Naive thymus-derived CD4-positive, alpha-beta T cell (primary cell): Measurements from ENCODE around the gene KCNK4. TPM values are rescaled to one million over a fixed set of nuclear protein-coding genes. Genes with fewer than 3 reads are reported as not detected.

Experiments used
- ATAC-seq: fragments of 150-1000 bp; cut with Tn5 transposase; 2 replicates; pipeline ENCODE4 v1.10.0; 2021; ENCODE audit warnings: mild to moderate bottlenecking, moderate library complexity
- CTCF ChIA-PET: fragments of 350-600 bp; sonication (Branson Sonifier 250); formaldehyde crosslinking; loops from one replicate; lab custom pipeline; 2021; ENCODE audit warnings: antibody characterized with exemption; lab: Charles Lee
- POLR2A ChIA-PET: fragments of 350-600 bp; sonication (Branson Sonifier 250); formaldehyde crosslinking; loops from one replicate; lab custom pipeline; 2021; ENCODE audit warnings: antibody characterized with exemption, inconsistent platforms; lab: Charles Lee
- DNase-seq, 9 donors: peaks; one replicate each; pipeline versions ENCODE4 v3.0.0 to v3.0.0-alpha.2; 2020 to 2022; ENCODE audit warnings: mixed read lengths in 1 of 9
- H3K27ac ChIP-seq: one replicate; pipeline ENCODE4 v1.7.0; 2013; ENCODE audit warnings: mild to moderate bottlenecking, low read depth, low read length, moderate library complexity
- H3K27me3 ChIP-seq, 2 donors: one replicate each; pipeline ENCODE4 v1.7.0; 2013; ENCODE audit warnings: low read length in 2 of 2, mild to moderate bottlenecking in 2 of 2, moderate library complexity in 2 of 2; ENCODE audit not compliant: control insufficient read depth in 2 of 2, insufficient read depth in 2 of 2
- H3K36me3 ChIP-seq, 3 experiments: 1 replicate in 2 of 3; 2 replicates in 1 of 3; pipeline ENCODE4 v1.7.0; 2013; ENCODE audit warnings: low read length in 3 of 3, mild to moderate bottlenecking in 3 of 3, moderate library complexity in 1 of 3; ENCODE audit not compliant: insufficient read depth in 3 of 3, control insufficient read depth in 2 of 3
- H3K4me1 ChIP-seq, 2 donors: one replicate each; pipeline ENCODE4 v1.7.0; 2013; ENCODE audit warnings: low read length in 2 of 2, mild to moderate bottlenecking in 2 of 2, moderate library complexity in 1 of 2; ENCODE audit not compliant: control insufficient read depth in 2 of 2, insufficient read depth in 2 of 2
- H3K4me3 ChIP-seq: 2 replicates; pipeline ENCODE4 v1.7.0; 2013; ENCODE audit warnings: mild to moderate bottlenecking, low read length
- H3K9me3 ChIP-seq, 3 experiments: 1 replicate in 2 of 3; 2 replicates in 1 of 3; pipeline ENCODE4 v1.7.0; 2013; ENCODE audit warnings: low read length in 3 of 3; ENCODE audit not compliant: control insufficient read depth in 2 of 3
- H3K27ac Mint-ChIP-seq, 9 donors: one replicate each; pipeline ENCODE4 v1.8.0; 2020 to 2022; ENCODE audit warnings: mixed read lengths in 9 of 9, mild to moderate bottlenecking in 8 of 9, moderate library complexity in 5 of 9, inconsistent platforms in 2 of 9
- H3K27me3 Mint-ChIP-seq, 5 donors: one replicate each; pipeline ENCODE4 v1.8.0; 2021 to 2022; ENCODE audit warnings: mixed read lengths in 5 of 5, mild to moderate bottlenecking in 1 of 5
- H3K36me3 Mint-ChIP-seq, 5 donors: one replicate each; pipeline ENCODE4 v1.8.0; 2020 to 2022; ENCODE audit warnings: mixed read lengths in 5 of 5, mild to moderate bottlenecking in 3 of 5, inconsistent platforms in 1 of 5
- H3K4me1 Mint-ChIP-seq, 7 donors: one replicate each; pipeline ENCODE4 v1.8.0; 2020 to 2022; ENCODE audit warnings: mixed read lengths in 7 of 7, mild to moderate bottlenecking in 3 of 7, inconsistent platforms in 1 of 7
- H3K4me3 Mint-ChIP-seq, 10 donors: one replicate each; pipeline ENCODE4 v1.8.0; 2020 to 2022; ENCODE audit warnings: mild to moderate bottlenecking in 10 of 10, mixed read lengths in 10 of 10, moderate library complexity in 6 of 10, inconsistent platforms in 2 of 10
- H3K9me3 Mint-ChIP-seq, 11 donors: one replicate each; pipeline ENCODE4 v1.8.0; 2020 to 2022; ENCODE audit warnings: mixed read lengths in 11 of 11, mild to moderate bottlenecking in 4 of 11, inconsistent platforms in 1 of 11, moderate library complexity in 1 of 11
- intact Hi-C, 2 donors: fragments of 100-400 bp; cut with micrococcal nuclease; formaldehyde crosslinking; loops; one replicate each; pipeline ENCODE4 v1.15.1; 2023
- polyA plus RNA-seq, 2 donors: library from polyadenylated mRNA; unstranded; fragments of 300-500 nt; fragmentation: Illumina TruSeq; gene quantifications; one replicate each; pipeline ENCODE4 v1.2.3, GENCODE V29; 2021
- total RNA-seq, 6 experiments: library from RNA in 5 of 6; stranded (reverse) in 5 of 6; gene quantifications; 1 replicate in 5 of 6; 2 replicates in 1 of 6; pipeline ENCODE4 v1.2.3 and lab custom pipeline; 2021 to 2026

The KCNK4 gene
- total and polyA plus RNA-seq, 7 experiments from 2014 or later = 0.42 TPM; not detected in 6

GRCh38 chr11:64327993-64328392, 36.9 kb downstream of the KCNK4 start:
- CTCF ChIA-PET = no interaction called here
- H3K27me3 Mint-ChIP-seq = no peaks in the 10 kb centered on the region
- peaks cover 0 to 4% (median 0%) of the 10 kb centered on the region in 11 donors for H3K9me3 Mint-ChIP-seq

GRCh38 chr11:64330888-64331287, 39.8 kb downstream of the KCNK4 start:
- no peak overlapping the region for H3K27ac ChIP-seq
- H3K4me1 Mint-ChIP-seq = peaks cover 0 to 14% (median 7%) of the 10 kb centered on the region in 7 donors
- intact Hi-C loops = loop anchor here (1.0 kb wide), 1 partner anchor 13 kb away; the partner anchor contains the start of gene PRDX5 (in 2 of the 2)
- no peak for ATAC-seq
- no peak overlapping the region for H3K4me3 Mint-ChIP-seq
- H3K9me3 ChIP-seq = no peaks in the 10 kb centered on the region
- H3K27me3 ChIP-seq = no peaks in the 10 kb centered on the region
- ChIA-PET POLR2A (interaction anchor here (0.6 to 1.7 kb wide), 6 partner anchors 12 to 710 kb away, joined by 3 to 10 read pairs (median 3); partner anchors contain the start of genes PRDX5, SAC3D1 and TRMT112), CTCF (interaction anchor here (0.8 to 2.0 kb wide), 3 partner anchors 13 to 126 kb away, joined by 4 to 10 read pairs (median 7); partner anchors contain the start of genes ESRRA, PRDX5 and TRMT112)
- H3K4me3 ChIP-seq = no peak overlapping the region
- peaks cover 0 to 4% (median 0%) of the 10 kb centered on the region in 11 donors for H3K9me3 Mint-ChIP-seq
- no peaks in the 10 kb centered on the region for H3K27me3 Mint-ChIP-seq
- peak overlapping the region in 2 of 9 donors; percentile 36 to 42 for H3K27ac Mint-ChIP-seq
- H3K4me1 ChIP-seq = peaks cover 4 to 8% of the 10 kb centered on the region in 2 donors
- peaks cover 0 to 8% (median 0%) of the 10 kb centered on the region in 3 experiments for H3K36me3 ChIP-seq
- no peak for DNase-seq
- H3K36me3 Mint-ChIP-seq = peaks cover 0 to 4% (median 0%) of the 10 kb centered on the region in 5 donors

More at GRCh38 chr11:64327993-64328392, 36.9 kb downstream of the KCNK4 start:
- Histone ChIP-seq H3K27me3 (no peaks in the 10 kb centered on the region), H3K9me3 (no peaks in the 10 kb centered on the region), H3K4me3 (no peak overlapping the region), H3K36me3 (peaks cover 0 to 3% (median 0%) of the 10 kb centered on the region in 3 experiments), H3K4me1 (peaks cover 4 to 8% of the 10 kb centered on the region in 2 donors), H3K27ac (no peak overlapping the region)
- DNase-seq (no peak), ATAC-seq (no peak)
- H3K4me3 Mint-ChIP-seq = no peak overlapping the region
- H3K4me1 Mint-ChIP-seq = peaks cover 0 to 12% (median 7%) of the 10 kb centered on the region in 7 donors
- no peaks in the 10 kb centered on the region for H3K36me3 Mint-ChIP-seq
- POLR2A ChIA-PET = no interaction called here
- intact Hi-C loops = no loop called here
- H3K27ac Mint-ChIP-seq = no peak overlapping the region

GRCh38 chr11:64331569-64332371, 40.7 kb downstream of the KCNK4 start:
- Mint-ChIP-seq H3K4me1 (peaks cover 0 to 14% (median 7%) of the 10 kb centered on the region in 7 donors), H3K27ac (peak overlapping the region in 6 of 9 donors; percentile 8 to 62 (median 33))

GRCh38 chr11:64333556-64333955, 42.5 kb downstream of the KCNK4 start:
- H3K27me3 Mint-ChIP-seq = no peaks in the 10 kb centered on the region
- H3K4me1 Mint-ChIP-seq = peaks cover 0 to 26% (median 12%) of the 10 kb centered on the region in 7 donors
- H3K4me1 ChIP-seq = peaks cover 4 to 8% of the 10 kb centered on the region in 2 donors
- peaks cover 0 to 11% (median 4%) of the 10 kb centered on the region in 3 experiments for H3K36me3 ChIP-seq
- H3K9me3 Mint-ChIP-seq = no peaks in the 10 kb centered on the region
- H3K36me3 Mint-ChIP-seq = peaks cover 0 to 10% (median 8%) of the 10 kb centered on the region in 5 donors
- no peaks in the 10 kb centered on the region for H3K27me3 ChIP-seq
- no peaks in the 10 kb centered on the region for H3K9me3 ChIP-seq
- ChIA-PET POLR2A (interaction anchor here (1.2 to 2.0 kb wide), 2 partner anchors 10 to 49 kb away, joined by 5 read pairs; partner anchors contain the start of gene BAD), CTCF (no interaction called here)
- no peak for DNase-seq
- H3K4me3 ChIP-seq = no peak overlapping the region
- ATAC-seq = no peak
- no peak overlapping the region for H3K27ac Mint-ChIP-seq
- intact Hi-C loops = no loop called here
- no peak overlapping the region for H3K4me3 Mint-ChIP-seq
- no peak overlapping the region for H3K27ac ChIP-seq

More at GRCh38 chr11:64331569-64332371, 40.7 kb downstream of the KCNK4 start:
- Histone ChIP-seq H3K4me3 (no peak overlapping the region), H3K27me3 (no peaks in the 10 kb centered on the region), H3K9me3 (no peaks in the 10 kb centered on the region), H3K36me3 (peaks cover 0 to 8% (median 0%) of the 10 kb centered on the region in 3 experiments), H3K27ac (no peak overlapping the region), H3K4me1 (peaks cover 4 to 8% of the 10 kb centered on the region in 2 donors)
- DNase-seq (peak; percentile 33 to 76 (median 49)), ATAC-seq (peak; percentile 92)
- peak overlapping the region in 3 of 10 donors; percentile 1 to 31 (median 27) for H3K4me3 Mint-ChIP-seq
- POLR2A ChIA-PET = interaction anchor here (0.6 to 2.0 kb wide), 4 partner anchors 11 to 47 kb away, joined by 3 to 10 read pairs (median 4); partner anchors contain the start of genes BAD, PRDX5 and TRMT112
- no peaks in the 10 kb centered on the region for H3K27me3 Mint-ChIP-seq
- H3K9me3 Mint-ChIP-seq = peaks cover 0 to 3% (median 0%) of the 10 kb centered on the region in 11 donors
- intact Hi-C loops = loop anchor here (1.0 kb wide), 1 partner anchor 13 kb away; the partner anchor contains the start of gene PRDX5 (in 2 of the 2)
- CTCF ChIA-PET = interaction anchor here (0.7 to 2.0 kb wide), 5 partner anchors 8 to 127 kb away, joined by 3 to 10 read pairs (median 4); partner anchors contain the start of genes ESRRA, PRDX5 and TRMT112
- H3K36me3 Mint-ChIP-seq = peaks cover 0 to 4% (median 0%) of the 10 kb centered on the region in 5 donors

- H3K4me3 Mint-ChIP-seq = no peak overlapping the region
Measured at GRCh38 chr11:64334764-64335735, 43.9 kb downstream of the KCNK4 start.

More at GRCh38 chr11:64334764-64335735, 43.9 kb downstream of the KCNK4 start:
- peaks cover 12 to 39% (median 24%) of the 10 kb centered on the region in 7 donors for H3K4me1 Mint-ChIP-seq
- no peaks in the 10 kb centered on the region for H3K9me3 Mint-ChIP-seq
- ATAC-seq = peak; percentile 50
- Histone ChIP-seq H3K27ac (no peak overlapping the region), H3K4me1 (peaks cover 13 to 21% of the 10 kb centered on the region in 2 donors), H3K36me3 (peaks cover 0 to 11% (median 4%) of the 10 kb centered on the region in 3 experiments), H3K9me3 (no peaks in the 10 kb centered on the region), H3K4me3 (no peak overlapping the region), H3K27me3 (no peaks in the 10 kb centered on the region)
- intact Hi-C loops = no loop called here
- CTCF ChIA-PET = interaction anchor here (0.6 kb wide), 1 partner anchor 20 kb away, joined by 3 read pairs; no protein-coding TSS in a partner anchor
- POLR2A ChIA-PET = interaction anchor here (0.6 kb wide), 1 partner anchor 130 kb away, joined by 5 read pairs; no protein-coding TSS in a partner anchor
- H3K36me3 Mint-ChIP-seq = peaks cover 0 to 10% (median 8%) of the 10 kb centered on the region in 5 donors
- peak in 1 of 9 donors; percentile 46 for DNase-seq
- H3K27me3 Mint-ChIP-seq = no peaks in the 10 kb centered on the region
- peak overlapping the region in 2 of 9 donors; percentile 62 to 65 for H3K27ac Mint-ChIP-seq
